ENCODE measurements around the gene DNAJA1.

The DNAJA1 gene

DNA sequence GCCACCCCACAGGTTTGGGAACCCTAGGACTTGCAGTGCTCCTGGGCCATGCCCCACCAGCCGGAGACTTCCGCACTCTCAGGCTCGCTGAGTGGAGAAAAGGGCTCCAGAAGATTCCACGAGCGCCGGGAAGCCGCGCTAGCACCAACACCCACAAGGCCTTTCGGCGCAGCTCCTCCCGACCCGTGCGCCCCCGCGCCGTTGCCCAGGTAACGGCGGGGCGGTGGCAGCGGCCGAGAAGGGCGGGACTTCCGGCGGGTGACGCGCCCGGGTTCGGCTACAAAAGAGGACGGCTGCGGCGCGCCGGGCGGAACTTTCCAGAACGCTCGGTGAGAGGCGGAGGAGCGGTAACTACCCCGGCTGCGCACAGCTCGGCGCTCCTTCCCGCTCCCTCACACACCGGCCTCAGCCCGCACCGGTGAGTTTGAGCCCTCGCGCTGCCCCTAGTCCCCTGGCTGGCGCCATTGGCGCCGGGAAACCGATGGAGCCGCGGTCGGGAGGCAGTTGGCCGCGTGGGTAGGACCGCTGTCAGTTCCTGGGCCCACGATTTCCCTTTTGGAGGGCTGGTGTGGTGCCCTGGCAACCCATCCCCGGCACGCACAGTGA is at the start of gene DNAJA1:
Gene DNAJA1, plus strand, starts transcription at position 308 of the 606 bp plus-strand sequence. CDS start 1,212 bp downstream, outside the sequence.
- no peaks in the 10 kb centered on the region for H3K9me2 ChIP-seq (replicated peaks; ENCODE audit: insufficient read depth, low read length)
- no peaks in the 10 kb centered on the region for H3K9me3 ChIP-seq (ENCODE audit: insufficient read depth, low read length)
- peaks cover 96% of the 10 kb centered on the region for H3K79me2 ChIP-seq (ENCODE audit: insufficient read depth, low read length)
- H3K36me3 ChIP-seq (ENCODE audit: low read length) = peaks cover 35% of the 10 kb centered on the region
- peaks cover 25% of the 10 kb centered on the region; the same call in 1 of the 2 replicates for H4K20me1 ChIP-seq (ENCODE audit: low read depth, low read length)
- peak within 1 kb of the TSS; percentile 98 for H3K9ac ChIP-seq (ENCODE audit: low read length)
- TF ChIP-seq EZH2phosphoT487 (conservative IDR thresholded peaks at IDR 0.05; ENCODE audit: low read length) = no peak
- TF ChIP-seq, protein P1, sequence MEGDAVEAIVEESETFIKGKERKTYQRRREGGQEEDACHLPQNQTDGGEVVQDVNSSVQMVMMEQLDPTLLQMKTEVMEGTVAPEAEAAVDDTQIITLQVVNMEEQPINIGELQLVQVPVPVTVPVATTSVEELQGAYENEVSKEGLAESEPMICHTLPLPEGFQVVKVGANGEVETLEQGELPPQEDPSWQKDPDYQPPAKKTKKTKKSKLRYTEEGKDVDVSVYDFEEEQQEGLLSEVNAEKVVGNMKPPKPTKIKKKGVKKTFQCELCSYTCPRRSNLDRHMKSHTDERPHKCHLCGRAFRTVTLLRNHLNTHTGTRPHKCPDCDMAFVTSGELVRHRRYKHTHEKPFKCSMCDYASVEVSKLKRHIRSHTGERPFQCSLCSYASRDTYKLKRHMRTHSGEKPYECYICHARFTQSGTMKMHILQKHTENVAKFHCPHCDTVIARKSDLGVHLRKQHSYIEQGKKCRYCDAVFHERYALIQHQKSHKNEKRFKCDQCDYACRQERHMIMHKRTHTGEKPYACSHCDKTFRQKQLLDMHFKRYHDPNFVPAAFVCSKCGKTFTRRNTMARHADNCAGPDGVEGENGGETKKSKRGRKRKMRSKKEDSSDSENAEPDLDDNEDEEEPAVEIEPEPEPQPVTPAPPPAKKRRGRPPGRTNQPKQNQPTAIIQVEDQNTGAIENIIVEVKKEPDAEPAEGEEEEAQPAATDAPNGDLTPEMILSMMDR (IDR thresholded peaks at IDR 0.05; ENCODE audit: insufficient read depth, low read length, poor library complexity, severe bottlenecking) = no peak
- peak within 1 kb of the TSS; percentile 74 for H3K4me2 ChIP-seq (ENCODE audit: low read depth, low read length, poor library complexity, severe bottlenecking)
- H3K27ac ChIP-seq (ENCODE audit: low read depth, low read length) = peak within 1 kb of the TSS; percentile 80
- peak within 1 kb of the TSS; percentile 100 for H3K4me3 ChIP-seq (ENCODE audit: insufficient read depth, low read length, poor library complexity, severe bottlenecking)
- H3F3A ChIP-seq (ENCODE audit: insufficient read depth) = peaks cover 29% of the 10 kb centered on the region
- H3K27me3 ChIP-seq (ENCODE audit: low read length) = no peaks in the 10 kb centered on the region
- H2AFZ ChIP-seq (ENCODE audit: low read depth, low read length, severe bottlenecking) = peak within 1 kb of the TSS; percentile 68

DNA sequence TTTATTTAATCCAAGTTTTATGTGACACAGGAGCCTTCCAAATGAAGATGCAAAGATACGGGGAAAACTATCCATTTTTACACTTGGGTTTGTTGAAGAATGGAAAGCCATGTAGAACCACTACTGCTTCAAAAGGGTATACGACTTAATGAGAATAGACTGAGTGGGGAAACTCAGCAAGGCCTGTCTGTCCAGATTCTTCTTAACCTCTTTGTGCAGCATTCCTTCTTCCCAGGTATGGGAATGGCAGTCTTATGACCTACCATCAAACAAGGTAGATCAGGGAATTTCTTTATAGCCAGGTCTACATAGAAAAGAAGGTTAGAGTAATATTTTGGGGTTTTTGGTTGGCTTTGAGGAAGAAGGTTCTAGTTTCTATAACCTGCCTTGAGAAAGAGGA is 47.0 kb upstream of the DNAJA1 start:
- no peak overlapping the region for H3K9ac ChIP-seq (ENCODE audit: low read length)
- peaks cover 11% of the 10 kb centered on the region; the same call in 1 of the 2 replicates for H3K36me3 ChIP-seq (ENCODE audit: low read length)
- no peak overlapping the region for H3K4me3 ChIP-seq (ENCODE audit: insufficient read depth, low read length, poor library complexity, severe bottlenecking)
- H3K9me2 ChIP-seq (replicated peaks; ENCODE audit: insufficient read depth, low read length) = no peaks in the 10 kb centered on the region
- no peak overlapping the region for H3K27ac ChIP-seq (ENCODE audit: low read depth, low read length)
- H3F3A ChIP-seq (ENCODE audit: insufficient read depth) = no peaks in the 10 kb centered on the region
- H4K20me1 ChIP-seq (ENCODE audit: low read depth, low read length) = no peaks in the 10 kb centered on the region
- H3K79me2 ChIP-seq (ENCODE audit: insufficient read depth, low read length) = no peaks in the 10 kb centered on the region
- H2AFZ ChIP-seq (ENCODE audit: low read depth, low read length, severe bottlenecking) = no peak overlapping the region
- no peaks in the 10 kb centered on the region for H3K27me3 ChIP-seq (ENCODE audit: low read length)
- no peaks in the 10 kb centered on the region for H3K9me3 ChIP-seq (ENCODE audit: insufficient read depth, low read length)
- TF ChIP-seq, protein P1 (IDR thresholded peaks at IDR 0.05; ENCODE audit: insufficient read depth, low read length, poor library complexity, severe bottlenecking) = no peak
- TF ChIP-seq EZH2phosphoT487 (conservative IDR thresholded peaks at IDR 0.05; ENCODE audit: low read length) = no peak
- no peak overlapping the region for H3K4me2 ChIP-seq (ENCODE audit: low read depth, low read length, poor library complexity, severe bottlenecking)

DNA sequence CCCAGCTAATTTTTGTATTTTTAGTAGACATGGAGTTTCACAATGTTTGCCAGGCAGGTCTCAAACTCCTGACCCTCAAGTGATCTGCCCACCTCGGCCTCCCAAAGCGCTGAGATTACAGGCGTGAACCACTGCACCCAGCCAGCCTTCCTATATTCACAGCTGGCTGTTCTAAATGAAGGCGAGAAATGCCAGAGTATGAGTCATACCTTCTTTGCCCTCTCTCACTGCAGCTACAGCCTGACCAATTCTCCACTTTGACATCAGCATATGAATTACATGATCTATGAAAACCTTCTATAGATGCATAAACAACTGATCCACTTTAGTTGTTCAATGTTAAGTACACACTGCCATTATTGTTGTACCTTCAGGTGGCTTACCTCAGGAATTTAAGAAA is 38.1 kb upstream of the DNAJA1 start:
- Histone ChIP-seq H3K36me3 (ENCODE audit: low read length) (peaks cover 25% of the 10 kb centered on the region; the same call in 1 of the 2 replicates), H3K9me3 (ENCODE audit: insufficient read depth, low read length) (no peaks in the 10 kb centered on the region), H3K9ac (ENCODE audit: low read length) (no peak overlapping the region), H3F3A (ENCODE audit: insufficient read depth) (no peaks in the 10 kb centered on the region), H3K79me2 (ENCODE audit: insufficient read depth, low read length) (peaks cover 5% of the 10 kb centered on the region; the same call in 1 of the 2 replicates), H2AFZ (ENCODE audit: low read depth, low read length, severe bottlenecking) (no peak overlapping the region), H4K20me1 (ENCODE audit: low read depth, low read length) (no peaks in the 10 kb centered on the region; the same call in 1 of the 2 replicates), H3K9me2 (replicated peaks; ENCODE audit: insufficient read depth, low read length) (no peaks in the 10 kb centered on the region), H3K4me2 (ENCODE audit: low read depth, low read length, poor library complexity, severe bottlenecking) (no peak overlapping the region), H3K4me3 (ENCODE audit: insufficient read depth, low read length, poor library complexity, severe bottlenecking) (no peak overlapping the region), H3K27me3 (ENCODE audit: low read length) (no peaks in the 10 kb centered on the region), H3K27ac (ENCODE audit: low read depth, low read length) (no peak overlapping the region)
- TF ChIP-seq EZH2phosphoT487 (conservative IDR thresholded peaks at IDR 0.05; ENCODE audit: low read length) = no peak
- TF ChIP-seq, protein P1 (IDR thresholded peaks at IDR 0.05; ENCODE audit: insufficient read depth, low read length, poor library complexity, severe bottlenecking) = no peak

Data from SU-DHL-6 (cell line).